Measurements from ENCODE around the gene JARID2.
"Not testable (repeated sequence)": the region's sequence is repeated elsewhere in the genome, so short reads cannot be mapped to it uniquely, and the experiment has no call there.

The JARID2 gene

GRCh38 chr6:15316754-15317153, 70.9 kb downstream of the JARID2 start:
- DNase-seq = no peak

- no peak for DNase-seq
These were observed 71.4 kb downstream of the JARID2 start for GRCh38 chr6:15317251-15317650.

DNA sequence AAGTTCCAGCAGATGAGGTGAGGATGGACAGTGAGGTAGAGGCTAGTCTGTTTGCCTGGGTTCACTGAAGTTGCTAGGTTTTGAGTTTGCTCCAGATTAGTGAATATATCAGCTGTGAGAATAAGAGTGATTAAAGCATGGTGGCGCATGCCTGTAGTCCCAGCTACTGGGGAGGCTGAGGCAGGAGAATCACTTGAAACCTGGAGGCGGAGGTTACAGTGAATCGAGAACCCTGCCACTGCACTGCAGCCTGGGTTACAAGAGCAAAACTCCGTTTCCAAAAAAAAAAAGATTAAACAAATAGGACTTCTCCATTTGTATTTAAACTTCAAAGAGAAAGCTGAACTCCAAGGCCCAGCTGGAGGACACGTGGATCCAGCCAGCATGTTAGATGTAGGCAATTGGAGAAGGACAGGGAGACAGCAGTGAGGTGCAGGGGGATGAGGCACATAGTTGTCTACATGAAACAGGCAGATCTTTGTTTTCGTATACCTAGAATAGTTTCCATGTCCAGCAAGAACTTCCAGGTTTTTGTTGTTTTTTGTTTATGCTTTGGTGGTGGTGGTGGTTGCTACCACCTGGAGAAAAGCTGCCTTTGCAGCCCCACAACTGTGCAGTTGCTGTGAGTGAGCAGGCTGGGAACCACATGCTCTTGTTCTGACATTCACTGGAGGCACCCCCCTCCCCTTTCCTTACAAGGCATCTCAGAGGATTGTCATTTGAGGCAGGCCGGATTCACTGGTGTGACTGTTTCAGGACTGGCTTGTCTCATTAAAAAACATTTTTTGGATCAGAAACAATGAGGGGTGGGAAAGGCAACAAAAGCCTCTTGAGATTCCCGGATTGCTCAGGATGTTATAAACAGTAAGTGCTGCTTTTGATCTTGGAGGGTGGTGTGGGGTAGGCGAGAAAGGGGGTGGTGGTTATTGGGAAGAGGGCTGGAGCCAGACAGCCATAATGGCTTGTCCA, 72.3 kb downstream of the JARID2 start:
- DNase-seq = no peak

DNA sequence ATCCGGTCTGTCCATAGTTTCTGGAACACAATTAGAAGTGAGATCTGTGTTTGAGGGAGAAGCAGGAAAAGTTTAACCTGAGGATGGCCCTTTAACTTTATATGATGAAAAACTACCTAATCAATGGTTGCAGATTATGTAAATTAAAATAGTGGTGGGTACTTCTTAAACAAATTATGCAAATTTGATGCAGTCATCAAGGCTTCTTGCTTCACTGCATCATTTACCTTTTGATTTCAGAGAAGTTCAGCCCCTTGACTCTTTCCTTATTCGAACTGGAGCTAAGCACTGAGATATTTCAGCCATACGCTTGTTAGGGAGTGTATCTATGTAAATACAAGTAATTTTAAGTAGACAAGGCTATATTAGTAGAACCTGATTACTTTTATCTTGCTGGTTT, 73.8 kb downstream of the JARID2 start:
- DNase-seq = no peak

DNA sequence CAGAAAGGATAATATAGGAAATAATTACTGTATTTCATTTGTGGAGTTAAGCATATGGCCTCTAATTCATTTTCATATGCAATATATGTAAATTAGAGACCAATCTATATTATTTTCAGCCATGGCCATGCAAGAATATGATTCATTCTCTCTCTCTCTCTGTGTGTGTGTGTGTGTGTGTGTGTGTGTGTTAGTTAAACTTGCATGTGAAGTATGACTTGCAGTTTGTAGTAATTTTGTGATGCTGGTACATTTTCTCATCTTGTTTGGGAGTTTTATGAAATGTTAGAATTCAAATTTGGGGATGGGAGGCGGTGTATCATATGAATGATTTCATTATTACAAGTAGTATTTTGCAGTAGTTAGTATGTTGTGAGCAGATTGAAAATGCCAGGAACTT, 74.8 kb downstream of the JARID2 start:
- DNase-seq = no peak

- DNase-seq = no peak
These were observed 76.3 kb downstream of the JARID2 start for GRCh38 chr6:15322184-15322583.

- no peak for DNase-seq
These were observed 77.1 kb downstream of the JARID2 start for GRCh38 chr6:15322781-15323536.

- DNase-seq = not testable (repeated sequence)
These were observed 77.7 kb downstream of the JARID2 start for GRCh38 chr6:15323611-15324010.

DNA sequence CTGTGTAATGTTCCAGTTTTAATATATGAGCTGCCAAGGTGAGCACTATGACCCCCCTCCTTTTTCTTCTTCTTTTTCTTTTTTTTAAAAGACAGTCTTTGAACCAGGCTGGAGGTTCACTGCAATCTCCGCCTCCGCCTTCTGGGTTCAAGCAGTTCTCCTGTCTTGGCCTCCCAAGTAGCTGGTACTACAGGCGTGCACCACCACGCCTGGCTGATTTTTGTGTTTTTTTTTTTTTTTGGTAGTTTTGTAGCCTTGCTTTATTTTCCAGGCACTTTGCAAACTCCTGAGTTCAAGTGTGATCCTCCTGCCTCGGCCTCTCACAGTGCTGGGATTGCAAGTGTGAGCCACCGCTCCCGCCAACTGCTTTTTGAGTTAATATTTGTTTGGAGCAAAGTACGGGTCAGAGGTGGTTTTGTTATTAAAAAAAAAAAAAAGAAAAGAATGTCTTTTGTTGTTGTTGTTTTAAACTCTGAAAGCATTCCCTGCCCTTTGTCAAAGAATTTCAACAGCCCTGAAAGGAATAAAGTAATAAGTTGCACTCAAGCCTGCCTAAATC, 78.6 kb downstream of the JARID2 start:
- DNase-seq = no peak

DNA sequence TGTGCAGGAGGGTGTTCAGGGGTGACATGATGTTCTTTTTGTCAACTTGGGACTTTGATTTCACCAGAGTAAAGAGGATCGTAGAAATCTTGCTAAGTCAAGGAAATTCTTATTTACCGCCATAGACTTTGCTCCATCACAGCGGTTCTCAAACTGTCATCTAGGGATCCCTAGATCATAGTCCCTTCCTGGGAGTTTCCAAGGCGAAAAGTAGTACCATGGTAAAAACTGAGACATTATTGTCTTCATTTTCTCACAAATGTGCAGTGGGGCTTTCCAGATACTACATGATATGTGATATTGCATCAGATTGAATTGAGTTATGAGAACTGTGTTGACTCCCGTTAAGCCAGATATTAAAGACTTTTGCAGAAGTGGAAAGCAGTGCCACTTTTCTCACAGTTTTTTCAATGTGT, 79.7 kb downstream of the JARID2 start:
- no peak for DNase-seq

GRCh38 chr6:15326067-15326614, 80.3 kb downstream of the JARID2 start:
- DNase-seq = no peak

GRCh38 chr6:15327271-15327670, 81.4 kb downstream of the JARID2 start:
- no peak for DNase-seq

- no peak for DNase-seq
These were observed 83.4 kb downstream of the JARID2 start for GRCh38 chr6:15329197-15329671.

GRCh38 chr6:15330174-15330944, 84.5 kb downstream of the JARID2 start:
- no peak for DNase-seq

DNA sequence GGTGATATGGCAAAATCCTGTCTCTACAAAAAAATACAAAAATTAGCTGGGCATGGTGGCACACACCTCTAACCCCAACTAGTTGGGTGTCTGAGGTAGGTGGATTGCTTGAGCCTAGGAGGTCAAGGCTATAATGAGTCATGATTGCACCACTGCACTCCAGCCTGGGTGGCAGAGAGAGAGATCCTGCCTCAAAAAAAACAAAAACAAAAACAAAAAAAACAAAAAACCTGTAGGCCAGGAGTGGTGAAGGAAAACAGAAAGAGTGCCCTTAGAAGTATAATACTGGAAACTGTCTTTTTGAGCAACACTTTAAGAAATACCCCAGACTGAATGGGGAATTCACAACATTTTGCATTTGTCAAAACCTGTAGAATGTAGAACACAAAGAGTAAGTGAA, 85.3 kb downstream of the JARID2 start:
- no peak for DNase-seq

DNA sequence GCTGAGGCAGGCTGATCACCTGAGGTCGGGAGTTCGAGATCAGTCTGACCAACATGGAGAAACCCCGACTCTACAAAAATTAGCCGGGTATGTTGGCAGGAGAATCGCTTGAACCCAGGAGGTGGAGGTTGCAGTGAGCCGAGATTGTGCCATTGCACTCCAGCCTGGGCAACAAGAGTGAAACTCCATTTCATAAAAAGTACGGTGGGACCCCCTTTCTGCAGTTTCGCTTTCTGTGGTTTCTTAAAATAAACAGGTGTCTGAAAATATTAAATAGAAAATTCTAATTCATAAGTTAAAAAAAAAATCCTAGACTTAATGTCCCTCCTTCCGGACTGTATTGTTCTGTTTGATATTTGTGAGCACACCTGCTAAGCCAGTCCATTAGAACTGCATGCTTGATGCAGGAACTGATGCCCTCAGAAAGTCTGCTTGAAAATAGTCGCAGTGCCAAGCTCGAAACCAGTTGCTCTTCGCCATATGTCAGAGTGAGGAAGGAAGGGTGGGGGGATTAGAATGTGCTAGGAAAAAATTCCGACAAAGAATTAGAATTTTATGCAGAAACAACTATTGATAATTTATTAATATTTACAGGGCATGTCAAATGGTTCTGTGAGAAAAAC, 85.9 kb downstream of the JARID2 start:
- DNase-seq = no peak

DNA sequence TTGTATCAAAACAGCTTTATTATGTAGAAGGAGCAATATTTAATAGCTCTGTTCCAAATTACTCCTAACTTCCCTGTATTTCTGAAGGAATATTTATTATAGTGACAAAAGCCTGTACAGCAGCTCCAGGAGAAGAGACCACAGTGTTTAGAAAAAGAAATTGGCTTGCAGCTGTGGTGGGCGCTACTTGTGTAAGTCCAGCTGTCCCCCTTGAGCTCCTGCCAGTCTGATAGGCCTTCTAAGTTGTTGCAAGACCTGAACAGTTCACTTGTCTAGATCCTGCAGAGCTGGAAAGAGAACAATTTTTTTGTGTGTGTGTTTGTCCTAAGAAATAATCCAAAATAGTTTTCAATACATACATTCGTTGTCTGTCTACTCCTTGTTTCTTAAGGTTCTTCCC, 86.6 kb downstream of the JARID2 start:
- no peak for DNase-seq

DNA sequence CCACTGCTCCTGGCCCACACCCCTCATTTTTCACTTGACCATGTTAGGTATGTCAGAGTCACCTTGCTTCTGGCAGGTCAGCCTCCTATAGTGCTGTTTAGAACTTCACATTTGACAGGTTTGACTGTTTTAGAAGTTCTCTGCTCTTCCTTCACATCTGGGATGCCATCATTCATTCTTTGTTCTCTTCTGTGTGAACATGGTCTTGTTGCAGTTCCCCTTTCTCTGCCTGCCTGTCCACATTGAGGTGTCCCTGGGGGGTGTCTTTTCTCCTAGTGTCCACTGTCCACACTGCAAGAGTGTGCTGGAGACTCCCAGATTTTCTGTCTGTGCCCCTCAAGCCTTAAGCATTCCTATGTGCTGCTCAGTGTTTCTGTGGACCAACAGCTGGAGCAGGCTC, 89.5 kb downstream of the JARID2 start:
- DNase-seq = no peak

GRCh38 chr6:15335916-15336315, 90.0 kb downstream of the JARID2 start:
- no peak for DNase-seq

DNA sequence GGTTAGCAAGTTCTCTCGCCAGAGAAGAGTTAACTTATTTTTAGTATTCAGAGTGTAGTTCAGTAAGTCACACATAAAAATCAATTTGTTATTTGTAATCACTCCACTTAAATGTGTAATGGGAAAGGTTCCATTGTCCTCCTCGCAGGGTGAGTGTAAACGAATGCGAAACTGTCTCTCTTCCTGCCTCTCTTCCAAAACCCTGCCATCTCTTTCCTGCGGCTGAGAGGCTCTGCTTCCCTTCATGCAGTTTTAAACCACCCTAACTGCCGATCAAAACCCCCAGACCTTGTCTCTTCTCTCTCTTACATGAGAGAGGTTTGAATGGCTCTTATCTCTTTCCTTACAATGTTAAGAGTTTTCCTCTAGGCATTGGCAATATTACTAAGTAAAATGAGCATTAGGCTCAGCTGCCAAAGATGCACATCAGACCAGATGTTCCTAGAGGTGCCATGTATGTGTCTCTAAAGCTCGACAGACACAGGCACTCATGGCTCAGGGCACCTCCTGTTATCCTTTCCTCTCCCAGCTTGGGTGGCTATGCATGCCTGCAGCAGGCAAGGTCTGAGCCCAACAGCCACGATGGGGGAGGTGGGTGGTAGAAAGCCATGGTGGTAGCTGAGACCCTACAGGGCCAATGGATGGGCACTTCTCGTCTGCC, 91.2 kb downstream of the JARID2 start:
- no peak for DNase-seq

GRCh38 chr6:15337582-15337981, 91.7 kb downstream of the JARID2 start:
- no peak for DNase-seq
